ENCODE measurements around the gene GAD2. TPM values are rescaled to one million over a fixed set of nuclear protein-coding genes. Genes with fewer than 3 reads are reported as not detected.

Gene GAD2
- total RNA-seq (not detected), polyA plus RNA-seq (not detected)
- long read RNA-seq, donor 1, result 0 reads
- long read RNA-seq, donor 2, result 0 reads
- long read RNA-seq, donor 3, result 0 reads
- long read RNA-seq, donor 4, result 0 reads
- long read RNA-seq, donor 5, partial matches to known transcripts, result 0 of 1 reads
- long read RNA-seq, donor 5, other reads (novel, unspliced or antisense), result 0 of 1 reads

- Histone ChIP-seq H3K4me1 (ENCODE audit: control insufficient read depth in 5 of 5, insufficient read depth in 5 of 5, low read length in 5 of 5) (peaks cover 0 to 11% (median 4%) of the 10 kb centered on the region in 5 donors), H3K27ac (ENCODE audit: low read depth in 1 of 2, low read length in 1 of 2) (no peak within 1 kb of the TSS), H3K36me3 (ENCODE audit: control insufficient read depth in 4 of 4, insufficient read depth in 4 of 4, low read length in 4 of 4) (no peaks in the 10 kb centered on the region), H3K4me3 (no peak within 1 kb of the TSS), H3K9me3 (ENCODE audit: control insufficient read depth in 4 of 4, insufficient read depth in 3 of 4, low read length in 3 of 4) (peaks cover 0 to 15% (median 0%) of the 10 kb centered on the region in 4 donors), H3K27me3 (ENCODE audit: control insufficient read depth in 3 of 3, insufficient read depth in 3 of 3, low read length in 2 of 3) (peaks cover 27 to 97% (median 86%) of the 10 kb centered on the region in 3 donors), H3K9ac (ENCODE audit: insufficient read depth in 1 of 2, low read length in 2 of 2) (no peak within 1 kb of the TSS)
- no peak for ATAC-seq (ENCODE audit: insufficient read depth, low FRiP score)
- WGBS, 2 donors, result 2 to 4% methylated on average over 59 to 60 of the region's 60 CpGs
- TF ChIP-seq, protein P1, sequence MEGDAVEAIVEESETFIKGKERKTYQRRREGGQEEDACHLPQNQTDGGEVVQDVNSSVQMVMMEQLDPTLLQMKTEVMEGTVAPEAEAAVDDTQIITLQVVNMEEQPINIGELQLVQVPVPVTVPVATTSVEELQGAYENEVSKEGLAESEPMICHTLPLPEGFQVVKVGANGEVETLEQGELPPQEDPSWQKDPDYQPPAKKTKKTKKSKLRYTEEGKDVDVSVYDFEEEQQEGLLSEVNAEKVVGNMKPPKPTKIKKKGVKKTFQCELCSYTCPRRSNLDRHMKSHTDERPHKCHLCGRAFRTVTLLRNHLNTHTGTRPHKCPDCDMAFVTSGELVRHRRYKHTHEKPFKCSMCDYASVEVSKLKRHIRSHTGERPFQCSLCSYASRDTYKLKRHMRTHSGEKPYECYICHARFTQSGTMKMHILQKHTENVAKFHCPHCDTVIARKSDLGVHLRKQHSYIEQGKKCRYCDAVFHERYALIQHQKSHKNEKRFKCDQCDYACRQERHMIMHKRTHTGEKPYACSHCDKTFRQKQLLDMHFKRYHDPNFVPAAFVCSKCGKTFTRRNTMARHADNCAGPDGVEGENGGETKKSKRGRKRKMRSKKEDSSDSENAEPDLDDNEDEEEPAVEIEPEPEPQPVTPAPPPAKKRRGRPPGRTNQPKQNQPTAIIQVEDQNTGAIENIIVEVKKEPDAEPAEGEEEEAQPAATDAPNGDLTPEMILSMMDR (IDR thresholded peaks at IDR 0.05; ENCODE audit: control extremely low read depth, extremely low read depth), result no peak
- no peak for DNase-seq
These were observed at the start of gene GAD2 for GRCh38 chr10:26216585-26217395. Gene GAD2, plus strand, starts transcription at chr10:26216774. Its CDS starts 36 bp downstream, at chr10:26216810.

DNA sequence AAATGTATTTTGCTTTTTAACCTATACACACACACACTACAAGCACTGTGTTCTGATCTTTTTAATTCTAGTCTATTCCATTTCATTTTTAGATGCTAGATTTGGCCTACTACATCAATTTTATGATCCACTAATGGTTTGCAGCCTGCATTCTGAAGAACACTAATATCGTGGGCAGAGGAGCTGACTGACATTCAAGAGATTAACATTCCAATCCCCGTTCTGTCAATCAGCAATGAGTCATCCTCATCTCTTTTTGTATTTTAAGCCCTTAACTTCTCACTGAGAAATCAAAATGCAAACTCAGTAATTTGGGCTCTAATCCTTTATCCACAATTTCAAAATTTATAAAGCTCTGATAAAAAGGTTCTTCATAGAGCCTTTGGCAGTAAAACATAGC, 47.1 kb upstream of the GAD2 start:
- no peaks in the 10 kb centered on the region for H3K27me3 ChIP-seq (ENCODE audit: control insufficient read depth in 3 of 3, insufficient read depth in 3 of 3, low read length in 2 of 3)
- TF ChIP-seq, protein P1 (IDR thresholded peaks at IDR 0.05; ENCODE audit: control extremely low read depth, extremely low read depth), result no peak
- no peak for DNase-seq
- H3K4me1 ChIP-seq (ENCODE audit: control insufficient read depth in 5 of 5, insufficient read depth in 5 of 5, low read length in 5 of 5), result no peaks in the 10 kb centered on the region
- WGBS, 2 donors, result 67 to 70% methylated on average over 2 of the region's 2 CpGs
- no peaks in the 10 kb centered on the region for H3K9me3 ChIP-seq (ENCODE audit: control insufficient read depth in 4 of 4, insufficient read depth in 3 of 4, low read length in 3 of 4)
- no peak overlapping the region for H3K4me3 ChIP-seq
- no peak overlapping the region for H3K27ac ChIP-seq (ENCODE audit: low read depth in 1 of 2, low read length in 1 of 2)
- no peak overlapping the region for H3K9ac ChIP-seq (ENCODE audit: insufficient read depth in 1 of 2, low read length in 2 of 2)
- no peak for ATAC-seq (ENCODE audit: insufficient read depth, low FRiP score)
- no peaks in the 10 kb centered on the region for H3K36me3 ChIP-seq (ENCODE audit: control insufficient read depth in 4 of 4, insufficient read depth in 4 of 4, low read length in 4 of 4)

DNA sequence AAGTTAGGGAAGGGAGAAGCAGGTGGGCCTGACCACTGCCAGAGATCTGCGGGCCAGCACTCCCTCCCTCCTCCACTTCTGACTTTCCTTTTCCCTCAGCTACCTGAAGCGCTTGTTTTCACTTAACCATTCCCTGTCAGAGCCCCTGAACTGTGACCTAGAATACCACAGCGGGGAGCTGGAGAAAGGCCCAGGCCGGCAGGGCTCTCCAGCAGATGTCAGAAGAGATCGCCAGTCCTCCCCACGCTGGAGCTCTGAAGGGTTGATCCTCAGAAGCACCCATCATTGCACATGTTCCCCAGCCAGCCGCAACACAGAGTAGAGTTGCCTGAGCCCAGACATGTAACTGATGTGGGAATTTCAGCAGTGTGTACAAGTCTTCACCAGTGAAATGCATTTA, 44.4 kb upstream of the GAD2 start:
- Histone ChIP-seq H3K4me1 (ENCODE audit: control insufficient read depth in 5 of 5, insufficient read depth in 5 of 5, low read length in 5 of 5) (peaks cover 0 to 1% (median 0%) of the 10 kb centered on the region in 5 donors), H3K36me3 (ENCODE audit: control insufficient read depth in 4 of 4, insufficient read depth in 4 of 4, low read length in 4 of 4) (no peaks in the 10 kb centered on the region), H3K27me3 (ENCODE audit: control insufficient read depth in 3 of 3, insufficient read depth in 3 of 3, low read length in 2 of 3) (no peaks in the 10 kb centered on the region), H3K4me3 (no peak overlapping the region), H3K9ac (ENCODE audit: insufficient read depth in 1 of 2, low read length in 2 of 2) (no peak overlapping the region), H3K9me3 (ENCODE audit: control insufficient read depth in 4 of 4, insufficient read depth in 3 of 4, low read length in 3 of 4) (no peaks in the 10 kb centered on the region), H3K27ac (ENCODE audit: low read depth in 1 of 2, low read length in 1 of 2) (no peak overlapping the region)
- DNase-seq (no peak), ATAC-seq (ENCODE audit: insufficient read depth, low FRiP score) (no peak)
- WGBS, 2 donors, result 62 to 70% methylated on average over 6 to 7 of the region's 7 CpGs
- TF ChIP-seq, protein P1 (IDR thresholded peaks at IDR 0.05; ENCODE audit: control extremely low read depth, extremely low read depth), result no peak

All from lung (tissue), 16 donors.